Caco-2 (cell line): ENCODE measurements around the gene RAB4B. TPM values are rescaled to one million over a fixed set of nuclear protein-coding genes. Genes with fewer than 3 reads are reported as not detected.

Experiments
- BruUV-seq: library from RNA; stranded (reverse); fragments of 400-500 nt; replicated peaks from 2 replicates; lab custom pipeline; 2021; lab: Mats Ljungman, UMichigan
- CTCF ChIA-PET: fragments of 300-600 bp; sonication (Branson Sonifier 250); formaldehyde crosslinking; loops from one replicate; lab custom pipeline; 2022; ENCODE audit warnings: antibody characterized with exemption; lab: Charles Lee
- POLR2A ChIA-PET: fragments of 300-600 bp; sonication (Branson Sonifier 250); formaldehyde crosslinking; loops from one replicate; lab custom pipeline; 2022; ENCODE audit warnings: antibody characterized with exemption; lab: Charles Lee
- DNase-seq, 2 experiments: peaks; one replicate each; pipeline versions ENCODE4 v3.0.0 to v3.0.0-alpha.2; 2020 to 2022
- H3K27me3 ChIP-seq: replicated peaks from 2 replicates; pipeline ENCODE4 v1.6.0; 2011; ENCODE audit warnings: low read length; ENCODE audit not compliant: control insufficient read depth, insufficient read depth
- H3K36me3 ChIP-seq: 2 replicates; pipeline ENCODE4 v1.5.1; 2011; ENCODE audit warnings: low read length; ENCODE audit not compliant: control insufficient read depth, insufficient read depth
- H3K4me1 ChIP-seq: fragments of 250-450 bp; sonication (Bioruptor Pico); 2 replicates; pipeline ENCODE4 v1.5.1; 2020; ENCODE audit warnings: mild to moderate bottlenecking
- H3K4me3 ChIP-seq: 2 replicates; pipeline ENCODE4 v1.5.1; 2011; ENCODE audit warnings: low read depth, mild to moderate bottlenecking, control low read depth, low read length
- H3K9me3 ChIP-seq: fragments of 250-450 bp; sonication (Bioruptor Pico); 2 replicates; pipeline ENCODE4 v1.5.1; 2020; ENCODE audit warnings: mild to moderate bottlenecking, moderate library complexity
- H3K27ac Mint-ChIP-seq: one replicate; pipeline ENCODE4 v1.8.0; 2022; ENCODE audit warnings: mixed read lengths; ENCODE audit not compliant: unreplicated experiment
- H3K27me3 Mint-ChIP-seq: one replicate; pipeline ENCODE4 v1.8.0; 2022; ENCODE audit warnings: mixed read lengths; ENCODE audit not compliant: insufficient read depth, unreplicated experiment
- H3K36me3 Mint-ChIP-seq: one replicate; pipeline ENCODE4 v1.8.0; 2022; ENCODE audit warnings: mild to moderate bottlenecking, mixed read lengths; ENCODE audit not compliant: insufficient read depth, unreplicated experiment
- H3K4me1 Mint-ChIP-seq: one replicate; pipeline ENCODE4 v1.8.0; 2022; ENCODE audit warnings: low read depth, mixed read lengths; ENCODE audit not compliant: unreplicated experiment
- H3K4me3 Mint-ChIP-seq: one replicate; pipeline ENCODE4 v1.8.0; 2022; ENCODE audit warnings: mild to moderate bottlenecking, moderate library complexity, mixed read lengths; ENCODE audit not compliant: unreplicated experiment
- H3K9me3 Mint-ChIP-seq: one replicate; pipeline ENCODE4 v1.8.0; 2022; ENCODE audit warnings: mixed read lengths; ENCODE audit not compliant: unreplicated experiment
- intact Hi-C: fragments of 100-400 bp; cut with micrococcal nuclease; formaldehyde crosslinking; loops from one replicate; pipeline ENCODE4 v1.10.0; 2022; ENCODE audit not compliant: unreplicated experiment
- total RNA-seq: library from RNA; stranded (reverse); gene quantifications from 2 replicates; pipeline ENCODE4 v1.2.3, GENCODE V29; 2022
- TF ChIP-seq, protein P1 (sequence below), 2 experiments: fragments of 200-600 bp in 1 of 2; IDR thresholded peaks; 1 replicate in 1 of 2; 2 replicates in 1 of 2; pipeline versions ENCODE4 v1.5.1 to v1.8.0; 2011 to 2022; ENCODE audit warnings: antibody characterized with exemption in 1 of 2, control low read depth in 1 of 2, inconsistent platforms in 1 of 2, low read depth in 1 of 2, low read length in 1 of 2, mild to moderate bottlenecking in 1 of 2, moderate library complexity in 1 of 2; ENCODE audit not compliant: insufficient read depth in 1 of 2, severe bottlenecking in 1 of 2, unreplicated experiment in 1 of 2

The RAB4B gene
- total RNA-seq, 1 experiment from 2014 or later: 21.5 TPM

DNA sequence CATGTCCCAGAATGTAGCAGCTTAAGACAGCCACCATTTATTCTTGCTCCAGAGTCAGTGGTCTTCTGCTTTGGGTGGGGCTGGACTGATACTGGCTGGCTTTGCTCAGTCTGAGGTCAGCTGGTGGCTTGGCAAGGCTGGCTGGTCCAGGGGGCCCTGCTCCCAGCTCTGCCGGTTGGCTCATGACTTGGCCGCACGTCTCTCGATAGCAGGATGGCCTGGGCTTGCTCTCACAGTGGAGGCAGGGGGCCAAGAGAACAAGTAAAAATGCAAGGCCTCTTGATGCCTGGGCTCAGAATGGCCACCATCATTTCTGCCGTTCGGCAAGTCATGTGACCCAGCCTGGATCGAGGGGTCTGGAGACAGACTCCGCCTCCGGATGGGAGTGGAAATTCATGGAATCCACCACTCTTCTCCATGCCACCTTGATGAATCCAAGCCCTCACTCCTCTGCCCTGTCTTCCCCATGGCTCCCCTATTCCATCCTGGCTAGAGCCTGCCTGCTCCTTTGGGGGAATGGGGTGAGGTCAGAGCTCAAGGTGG is 40.9 kb upstream of the RAB4B start:
- intact Hi-C loops: no loop called here
- Histone ChIP-seq H3K27me3 (no peaks in the 10 kb centered on the region), H3K4me1 (no peaks in the 10 kb centered on the region), H3K36me3 (peaks cover 16% of the 10 kb centered on the region), H3K9me3 (no peaks in the 10 kb centered on the region), H3K4me3 (no peak overlapping the region)
- TF ChIP-seq, protein P1, sequence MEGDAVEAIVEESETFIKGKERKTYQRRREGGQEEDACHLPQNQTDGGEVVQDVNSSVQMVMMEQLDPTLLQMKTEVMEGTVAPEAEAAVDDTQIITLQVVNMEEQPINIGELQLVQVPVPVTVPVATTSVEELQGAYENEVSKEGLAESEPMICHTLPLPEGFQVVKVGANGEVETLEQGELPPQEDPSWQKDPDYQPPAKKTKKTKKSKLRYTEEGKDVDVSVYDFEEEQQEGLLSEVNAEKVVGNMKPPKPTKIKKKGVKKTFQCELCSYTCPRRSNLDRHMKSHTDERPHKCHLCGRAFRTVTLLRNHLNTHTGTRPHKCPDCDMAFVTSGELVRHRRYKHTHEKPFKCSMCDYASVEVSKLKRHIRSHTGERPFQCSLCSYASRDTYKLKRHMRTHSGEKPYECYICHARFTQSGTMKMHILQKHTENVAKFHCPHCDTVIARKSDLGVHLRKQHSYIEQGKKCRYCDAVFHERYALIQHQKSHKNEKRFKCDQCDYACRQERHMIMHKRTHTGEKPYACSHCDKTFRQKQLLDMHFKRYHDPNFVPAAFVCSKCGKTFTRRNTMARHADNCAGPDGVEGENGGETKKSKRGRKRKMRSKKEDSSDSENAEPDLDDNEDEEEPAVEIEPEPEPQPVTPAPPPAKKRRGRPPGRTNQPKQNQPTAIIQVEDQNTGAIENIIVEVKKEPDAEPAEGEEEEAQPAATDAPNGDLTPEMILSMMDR (IDR thresholded peaks at IDR 0.05; ENCODE audit: insufficient read depth in 1 of 2, low read depth in 1 of 2, low read length in 1 of 2, severe bottlenecking in 1 of 2, unreplicated experiment in 1 of 2): no peak
- Mint-ChIP-seq H3K27ac (no peak overlapping the region), H3K4me1 (peaks cover 19% of the 10 kb centered on the region), H3K9me3 (no peaks in the 10 kb centered on the region), H3K27me3 (no peaks in the 10 kb centered on the region), H3K36me3 (peaks cover 98% of the 10 kb centered on the region), H3K4me3 (no peak overlapping the region)
- DNase-seq: no peak
- POLR2A ChIA-PET: no interaction called here
- BruUV-seq: no TSS peak
- CTCF ChIA-PET: no interaction called here

DNA sequence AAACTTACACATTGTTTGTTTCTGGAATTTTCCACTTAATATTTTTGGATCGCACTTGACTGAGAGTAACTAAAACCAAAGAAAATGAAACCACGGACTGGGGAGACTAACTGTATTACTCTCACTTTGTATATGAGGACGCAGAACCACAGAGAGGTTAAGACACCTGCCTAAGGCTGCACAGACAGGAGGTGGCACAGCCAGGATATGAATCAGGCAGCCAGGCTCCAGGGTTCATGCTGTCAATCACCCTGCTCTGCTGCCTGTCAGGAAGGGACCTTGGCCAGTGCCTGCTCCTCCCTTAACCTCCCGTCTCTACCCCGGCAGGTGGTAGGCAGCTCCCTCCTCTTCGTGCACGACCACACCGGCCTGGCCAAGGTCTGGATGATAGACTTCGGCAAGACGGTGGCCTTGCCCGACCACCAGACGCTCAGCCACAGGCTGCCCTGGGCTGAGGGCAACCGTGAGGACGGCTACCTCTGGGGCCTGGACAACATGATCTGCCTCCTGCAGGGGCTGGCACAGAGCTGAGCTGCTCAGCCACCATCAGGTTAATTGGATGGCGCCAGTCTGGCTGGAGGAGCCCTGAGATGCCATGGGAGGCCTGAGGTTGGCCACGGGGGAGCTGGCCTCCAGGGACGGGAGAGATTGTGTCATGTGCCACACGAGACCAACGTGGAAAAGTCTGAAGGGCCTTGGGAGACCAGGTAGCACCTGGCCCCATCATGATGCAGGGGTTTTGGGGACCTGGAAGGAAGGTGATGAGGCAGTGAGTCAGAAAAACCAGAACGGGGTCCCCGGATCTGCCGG is 38.8 kb upstream of the RAB4B start:
- peaks cover 2% of the 10 kb centered on the region; the same call in 1 of the 2 replicates for H3K4me1 ChIP-seq
- CTCF ChIA-PET: no interaction called here
- BruUV-seq: no TSS peak
- no peak overlapping the region for H3K4me3 ChIP-seq
- H3K9me3 ChIP-seq: no peaks in the 10 kb centered on the region
- peaks cover 92% of the 10 kb centered on the region for H3K36me3 Mint-ChIP-seq
- peaks cover 13% of the 10 kb centered on the region for H3K4me1 Mint-ChIP-seq
- no peaks in the 10 kb centered on the region for H3K9me3 Mint-ChIP-seq
- intact Hi-C loops: no loop called here
- no peaks in the 10 kb centered on the region for H3K27me3 ChIP-seq
- POLR2A ChIA-PET: no interaction called here
- H3K4me3 Mint-ChIP-seq: no peak overlapping the region
- no peaks in the 10 kb centered on the region for H3K27me3 Mint-ChIP-seq
- H3K27ac Mint-ChIP-seq: peak overlapping the region; percentile 63
- DNase-seq: no peak
- TF ChIP-seq, protein P1 (IDR thresholded peaks at IDR 0.05; ENCODE audit: insufficient read depth in 1 of 2, low read depth in 1 of 2, low read length in 1 of 2, severe bottlenecking in 1 of 2, unreplicated experiment in 1 of 2): no peak
- peaks cover 9% of the 10 kb centered on the region for H3K36me3 ChIP-seq

DNA sequence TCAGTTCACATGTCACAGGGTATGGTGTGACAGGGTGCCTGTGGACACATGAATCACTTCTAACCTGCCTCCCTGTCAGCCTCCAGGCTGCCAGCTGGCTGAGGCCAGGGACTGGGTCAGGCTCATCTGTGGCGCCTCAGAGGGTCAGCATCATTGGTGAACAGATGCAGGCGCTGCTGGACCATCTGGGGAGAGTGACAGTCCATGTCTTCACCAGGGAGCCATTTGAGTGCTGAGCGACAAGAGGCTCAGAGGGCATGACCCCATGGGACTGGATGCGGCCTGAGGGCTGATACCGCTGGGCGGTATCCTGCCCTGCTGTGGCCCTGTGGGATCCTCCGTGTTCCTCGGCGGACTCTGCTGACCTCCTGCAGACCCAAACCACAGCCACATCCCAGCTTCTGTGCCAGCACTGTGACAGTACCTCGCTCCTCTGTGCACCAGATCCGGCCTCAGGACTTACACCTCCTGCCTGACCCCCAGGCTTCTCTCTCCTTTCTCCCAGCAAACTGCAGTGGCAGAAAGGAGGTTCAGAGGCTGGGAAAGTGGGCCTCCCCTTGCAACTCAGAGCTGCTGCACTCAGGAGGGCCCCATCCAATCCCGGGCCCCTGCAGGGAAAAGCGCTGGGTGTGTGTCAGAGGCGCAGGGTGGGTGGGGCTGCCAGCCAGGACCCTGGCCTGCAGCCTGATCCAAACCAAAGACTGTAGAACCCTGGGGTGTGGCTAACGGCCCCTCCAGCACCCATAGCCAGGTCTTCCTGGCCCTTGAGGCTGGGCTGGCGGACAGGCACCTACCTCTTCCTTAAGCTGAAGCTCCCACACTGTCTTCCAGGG is 38.0 kb upstream of the RAB4B start:
- CTCF ChIA-PET: no interaction called here
- peaks cover 10% of the 10 kb centered on the region for H3K4me1 ChIP-seq
- peak overlapping the region; percentile 63 for H3K27ac Mint-ChIP-seq
- TF ChIP-seq, protein P1 (IDR thresholded peaks at IDR 0.05; ENCODE audit: insufficient read depth in 1 of 2, low read depth in 1 of 2, low read length in 1 of 2, severe bottlenecking in 1 of 2, unreplicated experiment in 1 of 2): no peak
- no peaks in the 10 kb centered on the region for H3K9me3 ChIP-seq
- peaks cover 92% of the 10 kb centered on the region for H3K36me3 Mint-ChIP-seq
- H3K9me3 Mint-ChIP-seq: no peaks in the 10 kb centered on the region
- no peaks in the 10 kb centered on the region for H3K27me3 ChIP-seq
- H3K36me3 ChIP-seq: peaks cover 8% of the 10 kb centered on the region
- no peak overlapping the region for H3K4me3 ChIP-seq
- BruUV-seq: TSS peak; percentile 11
- intact Hi-C loops: no loop called here
- no peaks in the 10 kb centered on the region for H3K27me3 Mint-ChIP-seq
- DNase-seq: no peak
- POLR2A ChIA-PET: interaction anchor here (1.3 kb wide), 1 partner anchor 10 kb away, joined by 11 read pairs; the partner anchor contains the start of gene ACTMAP
- H3K4me1 Mint-ChIP-seq: peaks cover 18% of the 10 kb centered on the region
- H3K4me3 Mint-ChIP-seq: no peak overlapping the region
